ENCODE measurements around the gene PCSK5. TPM values are rescaled to one million over a fixed set of nuclear protein-coding genes. Genes with fewer than 3 reads are reported as not detected.
"Not testable (repeated sequence)": the region's sequence is repeated elsewhere in the genome, so short reads cannot be mapped to it uniquely, and the experiment has no call there.

PCSK5 gene
- total and polyA plus RNA-seq, 2 experiments from 2014 or later = 59.1 to 71.7 TPM

DNA sequence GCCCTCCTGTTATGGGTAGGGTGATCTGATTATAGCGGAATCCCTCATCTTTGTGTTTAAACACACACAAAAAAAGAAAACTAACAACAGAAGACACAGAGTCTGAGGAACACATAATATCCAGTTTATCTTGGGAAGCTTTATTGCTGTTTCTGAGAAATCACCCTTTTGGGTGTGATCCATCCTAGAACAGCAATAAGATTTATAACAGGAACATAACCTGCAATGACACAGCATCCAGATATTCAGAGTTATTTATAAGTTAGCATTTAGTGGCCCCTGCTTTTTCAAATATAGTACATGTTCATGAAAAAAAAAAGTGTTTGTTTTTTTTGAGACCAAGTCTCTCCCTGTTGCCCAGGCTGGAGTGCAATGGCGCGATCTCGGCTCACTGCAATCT, 423.8 kb downstream of the PCSK5 start:
- no peaks in the 10 kb centered on the region for H3K4me1 ChIP-seq (ENCODE audit: insufficient read depth)
- no peak overlapping the region for H2AFZ ChIP-seq
- H3K4me2 ChIP-seq = no peak overlapping the region
- no peak for DNase-seq (ENCODE audit: low spot score)
- H4K20me1 ChIP-seq (ENCODE audit: insufficient read depth, poor library complexity, severe bottlenecking) = no peaks in the 10 kb centered on the region
- H3K27ac ChIP-seq = peak overlapping the region; percentile 37
- H3K4me3 ChIP-seq = no peak overlapping the region
- 94% methylated on average over 4 of the region's 4 CpGs for WGBS (ENCODE audit: low lambda C conversion rate, missing lambda C conversion rate)
- no peaks in the 10 kb centered on the region for H3K27me3 ChIP-seq
- H3K9me2 ChIP-seq (replicated peaks; ENCODE audit: insufficient read depth) = no peaks in the 10 kb centered on the region
- no peaks in the 10 kb centered on the region for H3K9me3 ChIP-seq (ENCODE audit: low read depth)
- TF ChIP-seq, protein P1, sequence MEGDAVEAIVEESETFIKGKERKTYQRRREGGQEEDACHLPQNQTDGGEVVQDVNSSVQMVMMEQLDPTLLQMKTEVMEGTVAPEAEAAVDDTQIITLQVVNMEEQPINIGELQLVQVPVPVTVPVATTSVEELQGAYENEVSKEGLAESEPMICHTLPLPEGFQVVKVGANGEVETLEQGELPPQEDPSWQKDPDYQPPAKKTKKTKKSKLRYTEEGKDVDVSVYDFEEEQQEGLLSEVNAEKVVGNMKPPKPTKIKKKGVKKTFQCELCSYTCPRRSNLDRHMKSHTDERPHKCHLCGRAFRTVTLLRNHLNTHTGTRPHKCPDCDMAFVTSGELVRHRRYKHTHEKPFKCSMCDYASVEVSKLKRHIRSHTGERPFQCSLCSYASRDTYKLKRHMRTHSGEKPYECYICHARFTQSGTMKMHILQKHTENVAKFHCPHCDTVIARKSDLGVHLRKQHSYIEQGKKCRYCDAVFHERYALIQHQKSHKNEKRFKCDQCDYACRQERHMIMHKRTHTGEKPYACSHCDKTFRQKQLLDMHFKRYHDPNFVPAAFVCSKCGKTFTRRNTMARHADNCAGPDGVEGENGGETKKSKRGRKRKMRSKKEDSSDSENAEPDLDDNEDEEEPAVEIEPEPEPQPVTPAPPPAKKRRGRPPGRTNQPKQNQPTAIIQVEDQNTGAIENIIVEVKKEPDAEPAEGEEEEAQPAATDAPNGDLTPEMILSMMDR (IDR thresholded peaks at IDR 0.05; ENCODE audit: poor library complexity) = no peak
- TF ChIP-seq EZH2phosphoT487 (IDR thresholded peaks at IDR 0.05; ENCODE audit: low read depth, severe bottlenecking, unreplicated experiment) (no peak), EZH2 (IDR thresholded peaks at IDR 0.05; ENCODE audit: borderline replicate concordance) (no peak)
- H3K36me3 ChIP-seq (replicated peaks; ENCODE audit: insufficient read depth, low read depth) = no peaks in the 10 kb centered on the region
- H3K79me2 ChIP-seq = no peaks in the 10 kb centered on the region

DNA sequence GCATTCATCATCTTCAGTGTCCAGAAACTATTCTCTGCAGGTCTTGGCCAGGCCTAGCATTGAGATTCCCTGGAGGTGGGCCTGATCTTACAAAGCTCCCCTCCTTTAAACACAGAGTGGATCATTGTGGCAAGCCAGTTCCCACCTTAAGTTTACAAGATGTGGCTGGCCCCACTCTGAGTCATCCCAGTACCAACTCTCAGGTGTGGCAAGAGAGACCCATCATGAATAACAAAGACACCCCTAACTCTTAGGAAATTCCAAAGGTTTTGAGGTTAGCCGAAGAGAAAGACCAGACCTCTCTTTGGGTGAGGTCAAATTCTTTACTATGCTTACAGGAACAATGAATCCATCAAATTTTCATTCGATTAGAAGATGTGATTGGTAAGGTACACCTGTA, 425.6 kb downstream of the PCSK5 start:
- Histone ChIP-seq H3K79me2 (no peaks in the 10 kb centered on the region), H3K9me3 (ENCODE audit: low read depth) (no peaks in the 10 kb centered on the region), H3K36me3 (replicated peaks; ENCODE audit: insufficient read depth, low read depth) (no peaks in the 10 kb centered on the region), H3K9me2 (replicated peaks; ENCODE audit: insufficient read depth) (no peaks in the 10 kb centered on the region), H3K4me3 (no peak overlapping the region), H3K27ac (no peak overlapping the region), H3K4me1 (ENCODE audit: insufficient read depth) (no peaks in the 10 kb centered on the region), H3K27me3 (no peaks in the 10 kb centered on the region), H2AFZ (no peak overlapping the region), H4K20me1 (ENCODE audit: insufficient read depth, poor library complexity, severe bottlenecking) (no peaks in the 10 kb centered on the region), H3K4me2 (no peak overlapping the region)
- WGBS (ENCODE audit: low lambda C conversion rate, missing lambda C conversion rate) = 86% methylated on average over 2 of the region's 2 CpGs
- DNase-seq (ENCODE audit: low spot score) = no peak
- TF ChIP-seq, protein P1 (IDR thresholded peaks at IDR 0.05; ENCODE audit: poor library complexity) = no peak
- TF ChIP-seq EZH2 (IDR thresholded peaks at IDR 0.05; ENCODE audit: borderline replicate concordance) = no peak
- TF ChIP-seq EZH2phosphoT487 (IDR thresholded peaks at IDR 0.05; ENCODE audit: low read depth, severe bottlenecking, unreplicated experiment) = no peak

DNA sequence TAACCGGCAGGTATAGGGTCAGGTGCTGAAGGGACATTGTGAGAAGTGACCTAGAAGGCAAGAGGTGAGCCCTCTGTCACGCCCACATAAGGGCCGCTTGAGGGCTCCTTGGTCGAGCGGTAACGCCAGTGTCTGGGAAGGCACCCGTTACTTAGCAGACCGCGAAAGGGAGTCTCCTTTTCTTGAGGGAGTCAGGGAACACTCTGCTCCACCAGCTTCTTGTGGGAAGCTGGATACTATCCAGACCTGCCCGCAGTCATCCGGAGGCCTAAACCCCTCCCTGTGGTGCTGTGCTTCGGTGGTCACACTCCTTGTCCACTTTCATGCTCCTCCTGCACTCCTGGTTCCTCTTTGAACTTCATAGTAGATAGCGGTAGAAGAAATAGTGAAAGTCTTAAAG, 429.0 kb downstream of the PCSK5 start:
- not testable (repeated sequence) for H2AFZ ChIP-seq; DNase-seq (ENCODE audit: low spot score); H3K27ac ChIP-seq; H3K9me3 ChIP-seq (ENCODE audit: low read depth); H3K4me2 ChIP-seq; H3K4me3 ChIP-seq; H3K9me2 ChIP-seq (replicated peaks; ENCODE audit: insufficient read depth); H3K4me1 ChIP-seq (ENCODE audit: insufficient read depth); H3K36me3 ChIP-seq (replicated peaks; ENCODE audit: insufficient read depth, low read depth); H3K79me2 ChIP-seq; H3K27me3 ChIP-seq; H4K20me1 ChIP-seq (ENCODE audit: insufficient read depth, poor library complexity, severe bottlenecking)
- 70% methylated on average over 13 of the region's 13 CpGs for WGBS (ENCODE audit: low lambda C conversion rate, missing lambda C conversion rate)

DNA sequence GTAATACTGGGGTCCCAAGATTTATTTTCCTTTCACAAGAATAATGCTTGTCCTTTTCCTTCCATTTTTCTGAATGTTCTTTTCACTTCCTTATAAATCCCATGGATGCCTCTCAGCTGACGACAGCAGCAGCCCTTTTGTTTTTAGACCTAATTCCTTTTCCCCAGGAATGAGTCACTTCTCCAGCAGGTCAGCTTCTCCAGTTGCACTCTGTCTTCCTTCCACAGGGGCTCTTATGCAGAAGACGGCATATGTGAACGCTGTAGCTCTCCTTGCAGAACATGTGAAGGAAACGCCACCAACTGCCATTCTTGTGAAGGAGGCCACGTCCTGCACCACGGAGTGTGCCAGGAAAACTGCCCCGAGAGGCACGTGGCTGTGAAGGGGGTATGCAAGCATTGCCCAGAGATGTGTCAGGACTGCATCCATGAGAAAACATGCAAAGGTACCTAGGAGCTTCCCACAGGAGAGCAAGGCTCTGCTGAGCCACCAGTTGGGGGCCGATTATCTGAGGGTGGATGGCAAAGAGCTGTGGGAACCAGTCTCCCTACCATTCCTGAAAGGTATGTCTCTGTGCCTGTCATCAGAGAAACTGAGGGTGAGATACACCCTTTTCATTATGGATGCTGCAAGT, 430.8 kb downstream of the PCSK5 start:
- H3K9me2 ChIP-seq (replicated peaks; ENCODE audit: insufficient read depth) = no peaks in the 10 kb centered on the region
- no peaks in the 10 kb centered on the region for H3K36me3 ChIP-seq (replicated peaks; ENCODE audit: insufficient read depth, low read depth)
- peak; percentile 35 for DNase-seq (ENCODE audit: low spot score)
- no peaks in the 10 kb centered on the region for H3K4me1 ChIP-seq (ENCODE audit: insufficient read depth)
- H4K20me1 ChIP-seq (ENCODE audit: insufficient read depth, poor library complexity, severe bottlenecking) = no peaks in the 10 kb centered on the region
- no peak overlapping the region for H3K4me2 ChIP-seq
- 81% methylated on average over 9 of the region's 9 CpGs for WGBS (ENCODE audit: low lambda C conversion rate, missing lambda C conversion rate)
- no peak overlapping the region for H2AFZ ChIP-seq
- H3K9me3 ChIP-seq (ENCODE audit: low read depth) = no peaks in the 10 kb centered on the region
- TF ChIP-seq, protein P1 (IDR thresholded peaks at IDR 0.05; ENCODE audit: poor library complexity) = no peak
- TF ChIP-seq EZH2phosphoT487 (IDR thresholded peaks at IDR 0.05; ENCODE audit: low read depth, severe bottlenecking, unreplicated experiment) (no peak), EZH2 (IDR thresholded peaks at IDR 0.05; ENCODE audit: borderline replicate concordance) (no peak)
- peak overlapping the region; percentile 37 for H3K27ac ChIP-seq
- H3K4me3 ChIP-seq = no peak overlapping the region
- H3K27me3 ChIP-seq = no peaks in the 10 kb centered on the region
- no peaks in the 10 kb centered on the region for H3K79me2 ChIP-seq
